T47D (cell line): ENCODE results near the gene NETO1.

ENCODE experiments used
- DNase-seq, 2 experiments: peaks; one replicate each; pipeline versions ENCODE4 v3.0.0 to v3.0.0-alpha.2; 2011 to 2012; ENCODE audit warnings: low read depth in 1 of 2, low spot score in 1 of 2
- JUND ChIP-seq: IDR thresholded peaks from 2 replicates; pipeline ENCODE4 v1.6.1; 2012; ENCODE audit warnings: low read depth
- in situ Hi-C: cut with HindIII; loops from 2 replicates; pipeline ENCODE4 v1.10.0; 2016; ENCODE audit warnings: low sequenced_read_pairs, low pct_unique_long_range_greater_than_20kb

NETO1 gene

GRCh38 chr18:72867746-72868584 is at the start of gene NETO1:
Gene NETO1 (minus strand): TSS chr18:72867987. CDS start chr18:72867291, 696 bp downstream.
- no peak for TF ChIP-seq JUND
- no peak for DNase-seq
- in situ Hi-C loops, result no loop called here

GRCh38 chr18:72910045-72910444 is 42.3 kb upstream of the NETO1 start:
- in situ Hi-C loops, result no loop called here
- TF ChIP-seq JUND, result no peak
- DNase-seq, result no peak

- no peak for DNase-seq
- no peak for TF ChIP-seq JUND
- in situ Hi-C loops, result no loop called here
Measured at GRCh38 chr18:72908181-72908580, 40.4 kb upstream of the NETO1 start.

GRCh38 chr18:72903033-72903432 is 35.2 kb upstream of the NETO1 start:
- no peak for DNase-seq
- in situ Hi-C loops, result no loop called here

GRCh38 chr18:72899338-72899737 is 31.6 kb upstream of the NETO1 start:
- in situ Hi-C loops, result no loop called here
- no peak for DNase-seq
- TF ChIP-seq JUND, result no peak

More at GRCh38 chr18:72903033-72903432, 35.2 kb upstream of the NETO1 start:
- TF ChIP-seq JUND, result no peak

GRCh38 chr18:72898870-72899269 is 31.1 kb upstream of the NETO1 start:
- no peak for DNase-seq
- TF ChIP-seq JUND, result no peak
- in situ Hi-C loops, result no loop called here

- in situ Hi-C loops, result no loop called here
- no peak for TF ChIP-seq JUND
- no peak for DNase-seq
Measured at GRCh38 chr18:72895548-72895947, 27.8 kb upstream of the NETO1 start.

- in situ Hi-C loops, result no loop called here
- TF ChIP-seq JUND, result no peak
- DNase-seq, result no peak
Measured at GRCh38 chr18:72878561-72878960, 10.8 kb upstream of the NETO1 start.

GRCh38 chr18:72878143-72878542 is 10.4 kb upstream of the NETO1 start:
- DNase-seq, result no peak
- in situ Hi-C loops, result no loop called here

GRCh38 chr18:72871091-72871490 is 3.3 kb upstream of the NETO1 start:
- in situ Hi-C loops, result no loop called here

More at GRCh38 chr18:72878143-72878542, 10.4 kb upstream of the NETO1 start:
- no peak for TF ChIP-seq JUND

GRCh38 chr18:72869226-72870185 is 1.7 kb upstream of the NETO1 start:
- DNase-seq, result peak in 1 of 2 experiments; percentile 5
- TF ChIP-seq JUND, result no peak
- in situ Hi-C loops, result no loop called here

More at GRCh38 chr18:72871091-72871490, 3.3 kb upstream of the NETO1 start:
- DNase-seq, result no peak
- TF ChIP-seq JUND, result no peak

- in situ Hi-C loops, result no loop called here
- no peak for DNase-seq
- TF ChIP-seq JUND, result no peak
Measured at GRCh38 chr18:72868585-72869225, 918 bp upstream of the NETO1 start.
